H1 (cell line): Measurements from ENCODE around the gene PLXNA4. TPM values are rescaled to one million over a fixed set of nuclear protein-coding genes. Genes with fewer than 3 reads are reported as not detected.

Experiments
- CTCF ChIA-PET: fragments of 300-600 bp; sonication (Branson Sonifier 250); formaldehyde crosslinking; loops from one replicate; lab custom pipeline; 2021; ENCODE audit not compliant: partially characterized antibody; lab: Charles Lee
- POLR2A ChIA-PET: fragments of 300-600 bp; sonication (Branson Sonifier 250); formaldehyde crosslinking; loops from one replicate; lab custom pipeline; 2021; ENCODE audit warnings: inconsistent platforms; ENCODE audit not compliant: partially characterized antibody; lab: Charles Lee
- DNase-seq, 2 experiments: peaks; one replicate each; pipeline versions ENCODE4 v3.0.0 to v3.0.0-alpha.2; 2010 to 2022; ENCODE audit warnings: low spot score in 2 of 2, low read depth in 1 of 2, mixed read lengths in 1 of 2
- FAIRE-seq: peaks from 2 replicates; lab custom pipeline; 2011; peaks lifted over from hg19 to GRCh38; lab: Jason Lieb, UNC
- H2AFZ ChIP-seq: 2 replicates; pipeline ENCODE4 v1.8.1; 2012; ENCODE audit warnings: low read length, inconsistent platforms
- H2AK5ac ChIP-seq: 2 replicates; pipeline ENCODE4 v1.6.1; 2013; ENCODE audit warnings: low read depth, low read length
- H2BK120ac ChIP-seq: replicated peaks from 2 replicates; pipeline ENCODE3; 2013; ENCODE audit warnings: low read depth, low read length, inconsistent platforms
- H2BK12ac ChIP-seq: 2 replicates; pipeline ENCODE4 v1.6.1; 2013; ENCODE audit warnings: low read depth, low read length
- H2BK15ac ChIP-seq: 2 replicates; pipeline ENCODE4 v1.6.1; 2013; ENCODE audit warnings: low read length
- H2BK20ac ChIP-seq: 2 replicates; pipeline ENCODE4 v1.6.1; 2013; ENCODE audit warnings: low read length
- H2BK5ac ChIP-seq: 2 replicates; pipeline ENCODE4 v1.6.1; 2013; ENCODE audit warnings: low read depth, low read length
- H3K14ac ChIP-seq: 2 replicates; pipeline ENCODE4 v1.6.1; 2013; ENCODE audit warnings: inconsistent platforms; ENCODE audit not compliant: insufficient read length
- H3K18ac ChIP-seq: 2 replicates; pipeline ENCODE4 v1.6.1; 2013; ENCODE audit warnings: low read length; ENCODE audit errors: extremely low read depth
- H3K23ac ChIP-seq: 2 replicates; pipeline ENCODE4 v1.6.1; 2013; ENCODE audit warnings: inconsistent platforms; ENCODE audit not compliant: insufficient read length
- H3K23me2 ChIP-seq: 2 replicates; pipeline ENCODE4 v1.6.1; 2013; ENCODE audit warnings: low read depth, low read length
- H3K27ac ChIP-seq: 2 replicates; pipeline ENCODE4 v1.6.1; 2011; ENCODE audit warnings: low read depth, low read length, inconsistent platforms
- H3K27me3 ChIP-seq, 4 experiments: replicated peaks in 1 of 4; 1 replicate in 1 of 4; 2 replicates in 3 of 4; pipeline versions ENCODE4 v1.6.1 to v1.8.1; 2011 to 2013; ENCODE audit warnings: low read length in 3 of 4, mild to moderate bottlenecking in 3 of 4, inconsistent platforms in 2 of 4, mixed read lengths in 2 of 4, moderate library complexity in 1 of 4; ENCODE audit not compliant: control insufficient read depth in 3 of 4, insufficient read depth in 3 of 4; ENCODE audit errors: extremely low read depth in 1 of 4
- H3K36me3 ChIP-seq, 4 experiments: 2 replicates each; pipeline versions ENCODE4 v1.6.1 to v1.8.1; 2011 to 2013; ENCODE audit warnings: mild to moderate bottlenecking in 4 of 4, low read length in 3 of 4, moderate library complexity in 2 of 4, control low read depth in 1 of 4, inconsistent platforms in 1 of 4; ENCODE audit not compliant: insufficient read depth in 4 of 4, control insufficient read depth in 2 of 4
- H3K4ac ChIP-seq: replicated peaks from 2 replicates; pipeline ENCODE3; 2013; ENCODE audit warnings: low read length, low read depth, mixed read lengths, inconsistent platforms; ENCODE audit not compliant: insufficient read length
- H3K4me1 ChIP-seq, 4 experiments: replicated peaks in 1 of 4; 1 replicate in 1 of 4; 2 replicates in 3 of 4; pipeline versions ENCODE4 v1.6.1 to v1.8.1; 2011 to 2013; ENCODE audit warnings: low read length in 3 of 4, inconsistent platforms in 2 of 4, mixed read lengths in 1 of 4; ENCODE audit not compliant: insufficient read depth in 4 of 4, control insufficient read depth in 3 of 4
- H3K4me2 ChIP-seq, 2 experiments: 2 replicates each; pipeline versions ENCODE4 v1.6.1 to v1.8.1; 2011 to 2013; ENCODE audit warnings: low read depth in 2 of 2, low read length in 2 of 2, control low read depth in 1 of 2, inconsistent platforms in 1 of 2, mild to moderate bottlenecking in 1 of 2; ENCODE audit not compliant: insufficient read depth in 1 of 2
- H3K4me3 ChIP-seq, 4 experiments: fragments of 200-600, 300-600 bp in 1 of 4; sonication (generic), shearing (Covaris generic), sonication (Bioruptor Twin) in 1 of 4; 2 replicates each; pipeline versions ENCODE4 v1.5.1 to v1.8.1; 2011 to 2016; ENCODE audit warnings: low read length in 4 of 4, low read depth in 3 of 4, control low read depth in 2 of 4, inconsistent platforms in 2 of 4, mild to moderate bottlenecking in 2 of 4, mixed read lengths in 1 of 4, moderate library complexity in 1 of 4; ENCODE audit not compliant: insufficient read depth in 2 of 4; ENCODE audit errors: extremely low read depth in 1 of 4
- H3K56ac ChIP-seq: replicated peaks from 2 replicates; pipeline ENCODE3; 2013; ENCODE audit warnings: low read depth, mild to moderate bottlenecking, mixed read lengths, low read length, inconsistent platforms; ENCODE audit not compliant: insufficient read length
- H3K79me1 ChIP-seq: 2 replicates; pipeline ENCODE4 v1.6.1; 2013; ENCODE audit warnings: low read depth, low read length, control low read depth
- H3K79me2 ChIP-seq, 2 experiments: 2 replicates each; pipeline versions ENCODE4 v1.6.1 to v1.8.1; 2012 to 2013; ENCODE audit warnings: low read length in 2 of 2, mild to moderate bottlenecking in 2 of 2, inconsistent platforms in 1 of 2; ENCODE audit not compliant: insufficient read depth in 2 of 2, control insufficient read depth in 1 of 2
- H3K9ac ChIP-seq, 4 experiments: replicated peaks in 1 of 4; 1 replicate in 1 of 4; 2 replicates in 3 of 4; pipeline versions ENCODE4 v1.6.1 to v1.8.1; 2011 to 2013; ENCODE audit warnings: low read depth in 3 of 4, low read length in 3 of 4, control low read depth in 2 of 4, mild to moderate bottlenecking in 2 of 4, moderate library complexity in 2 of 4, inconsistent platforms in 1 of 4; ENCODE audit errors: extremely low read depth in 1 of 4
- H3K9me3 ChIP-seq, 2 experiments: 2 replicates each; pipeline versions ENCODE4 v1.6.1 to v1.8.1; 2012 to 2013; ENCODE audit warnings: mild to moderate bottlenecking in 2 of 2, moderate library complexity in 2 of 2, control low read depth in 1 of 2, inconsistent platforms in 1 of 2, low read depth in 1 of 2, low read length in 1 of 2, mixed read lengths in 1 of 2; ENCODE audit not compliant: insufficient read depth in 2 of 2
- H4K20me1 ChIP-seq, 2 experiments: replicated peaks in 1 of 2; 2 replicates each; pipeline versions ENCODE3 to v1.8.1; 2011 to 2013; ENCODE audit warnings: inconsistent platforms in 2 of 2, low read length in 2 of 2, mild to moderate bottlenecking in 1 of 2; ENCODE audit not compliant: insufficient read depth in 2 of 2, control insufficient read depth in 1 of 2
- H4K5ac ChIP-seq: 2 replicates; pipeline ENCODE4 v1.6.1; 2013; ENCODE audit warnings: low read length, low read depth, mixed read lengths, inconsistent platforms; ENCODE audit not compliant: insufficient read length
- H4K8ac ChIP-seq: 2 replicates; pipeline ENCODE4 v1.8.0; 2013; ENCODE audit warnings: mild to moderate bottlenecking, moderate library complexity, low read length, inconsistent platforms; ENCODE audit not compliant: insufficient read depth; ENCODE audit errors: extremely low read depth
- H4K91ac ChIP-seq: replicated peaks from 2 replicates; pipeline ENCODE3; 2013; ENCODE audit warnings: low read length, mixed read lengths, inconsistent platforms; ENCODE audit not compliant: insufficient read length
- CTCF ChIP-seq, 3 experiments: IDR thresholded peaks; 1 replicate in 2 of 3; 2 replicates in 1 of 3; pipeline versions ENCODE4 v1.5.1 to v1.6.1; 2011; ENCODE audit warnings: low read length in 3 of 3, mild to moderate bottlenecking in 3 of 3, inconsistent platforms in 2 of 3, low read depth in 1 of 3, moderate library complexity in 1 of 3; ENCODE audit not compliant: insufficient read depth in 1 of 3; ENCODE audit errors: control extremely low read depth in 1 of 3
- EP300 ChIP-seq, 2 experiments: IDR thresholded peaks; 1 replicate in 1 of 2; 2 replicates in 1 of 2; pipeline ENCODE4 v1.6.1; 2011 to 2012; ENCODE audit warnings: low read depth in 2 of 2, low read length in 2 of 2, mild to moderate bottlenecking in 2 of 2, borderline replicate concordance in 1 of 2, inconsistent platforms in 1 of 2, moderate library complexity in 1 of 2
- JUN ChIP-seq: IDR thresholded peaks from 2 replicates; pipeline ENCODE4 v1.6.1; 2011; ENCODE audit warnings: low read depth, mild to moderate bottlenecking, improper control_type of control experiment, low read length
- NANOG ChIP-seq: IDR thresholded peaks from 2 replicates; pipeline ENCODE4 v1.6.1; 2011; ENCODE audit warnings: low read length, low read depth, mild to moderate bottlenecking, inconsistent platforms; ENCODE audit not compliant: insufficient read depth, poor library complexity, severe bottlenecking
- SIN3A ChIP-seq, 2 experiments: IDR thresholded peaks in 1 of 2; conservative IDR thresholded peaks in 1 of 2; 2 replicates each; pipeline ENCODE4 v1.6.1; 2011 to 2012; ENCODE audit warnings: low read length in 2 of 2, improper control_type of control experiment in 1 of 2, low read depth in 1 of 2, mild to moderate bottlenecking in 1 of 2
- TAF1 ChIP-seq: IDR thresholded peaks from 2 replicates; pipeline ENCODE4 v1.6.1; 2011; ENCODE audit warnings: mild to moderate bottlenecking, low read depth, low read length
- TAF7 ChIP-seq: optimal IDR thresholded peaks from 2 replicates; pipeline ENCODE3; 2011; ENCODE audit warnings: low read depth, mild to moderate bottlenecking, inconsistent platforms, low read length, moderate library complexity, borderline replicate concordance
- TCF12 ChIP-seq: IDR thresholded peaks from 2 replicates; pipeline ENCODE4 v1.6.1; 2011; ENCODE audit warnings: low read depth, mild to moderate bottlenecking, low read length
- WGBS, 2 experiments: shearing (Covaris generic) in 1 of 2; methylation state at CpG; one replicate each; pipeline versions ENCODE4 v1.1.6 to v1.1.7; 2013 to 2015; ENCODE audit warnings: low lambda C conversion rate in 2 of 2, mixed read lengths in 2 of 2, inconsistent platforms in 1 of 2, low coverage in 1 of 2, missing lambda C conversion rate in 1 of 2; ENCODE audit not compliant: insufficient replicate concordance in 2 of 2, insufficient coverage in 1 of 2, insufficient read length in 1 of 2; ENCODE audit errors: extremely low coverage in 1 of 2, missing lambda C conversion rate in 1 of 2; 5-methylcytosine and 5-hydroxymethylcytosine counted together
- polyA plus RNA-seq, 7 experiments: library from polyadenylated mRNA; depleted of rRNA in 3 of 7; stranded (reverse) in 5 of 7; unstranded in 2 of 7; fragments of >200 nt in 5 of 7; fragments of 200-250 nt in 2 of 7; gene quantifications; 1 replicate in 5 of 7; 2 replicates in 1 of 7; 4 replicates in 1 of 7; pipeline versions ENCODE4 v1.2.1 to v1.2.3, GENCODE V29; 2011 to 2013; ENCODE audit warnings: missing spikeins in 2 of 7, mixed read lengths in 2 of 7
- total RNA-seq: library from RNA; stranded (reverse); fragmentation: NEBNext Ultra II Directional; extraction: Animal tissue kit (Norgen Biotek cat#: 25700); gene quantifications from 2 replicates; pipeline ENCODE4 v1.2.1, GENCODE V29; 2021

PLXNA4 gene
- total and polyA plus RNA-seq, 2 of the 8 experiments (the other 6 are each of a cell fraction or from before 2014, with no cell fraction given) = 0.76 to 0.79 TPM

GRCh38 chr7:132498319-132498718, 78.0 kb downstream of the PLXNA4 start:
- H3K23me2 ChIP-seq = peaks cover 3% of the 10 kb centered on the region; the same call in 1 of the 2 replicates
- TF ChIP-seq CTCF (IDR thresholded peaks at IDR 0.05; ENCODE audit: control extremely low read depth in 1 of 3, insufficient read depth in 1 of 3, low read depth in 1 of 3, low read length in 3 of 3) (no peak), TAF1 (no peak), TCF12 (no peak), JUN (no peak), NANOG (no peak), TAF7 (no peak), SIN3A (conservative IDR thresholded peaks at IDR 0.05 in 1 of 2, IDR thresholded peaks at IDR 0.05 in 1 of 2; ENCODE audit: low read depth in 1 of 2, low read length in 2 of 2) (no peak), EP300 (IDR thresholded peaks at IDR 0.05; ENCODE audit: borderline replicate concordance in 1 of 2, low read depth in 2 of 2, low read length in 2 of 2) (no peak)
- H3K18ac ChIP-seq = no peak overlapping the region
- H2BK12ac ChIP-seq = no peak overlapping the region
- no peak overlapping the region for H3K56ac ChIP-seq
- no peaks in the 10 kb centered on the region for H3K4me1 ChIP-seq
- no peaks in the 10 kb centered on the region for H3K79me1 ChIP-seq
- H2BK15ac ChIP-seq = no peak overlapping the region
- H3K4me2 ChIP-seq = no peak overlapping the region
- FAIRE-seq (no peak), DNase-seq (no peak)
- H3K23ac ChIP-seq = no peak overlapping the region
- no peak overlapping the region for H3K4me3 ChIP-seq
- H2BK5ac ChIP-seq = no peak overlapping the region
- H3K4ac ChIP-seq = no peak overlapping the region
- H2AK5ac ChIP-seq = no peak overlapping the region
- no peaks in the 10 kb centered on the region for H4K20me1 ChIP-seq
- no peak overlapping the region for H2AFZ ChIP-seq
- no peak overlapping the region for H4K5ac ChIP-seq
- ChIA-PET CTCF (interaction anchor here (1.0 to 2.8 kb wide), 6 partner anchors 20 to 180 kb away, joined by 3 to 10 read pairs (median 4); no protein-coding TSS in a partner anchor), POLR2A (no interaction called here)
- no peak overlapping the region for H4K8ac ChIP-seq
- no peaks in the 10 kb centered on the region; a peak in 1 of 7 replicates for H3K27me3 ChIP-seq
- no peak overlapping the region for H3K27ac ChIP-seq
- no peak overlapping the region for H3K14ac ChIP-seq
- H2BK120ac ChIP-seq = no peak overlapping the region
- H4K91ac ChIP-seq = no peak overlapping the region
- no peak overlapping the region for H3K9ac ChIP-seq
- WGBS, 2 experiments = 79% methylated on average over 4 of the region's 4 CpGs; no CpG with 5 or more reads in 1 of the 2 experiments
- no peak overlapping the region for H2BK20ac ChIP-seq
- H3K9me3 ChIP-seq = no peaks in the 10 kb centered on the region
- no peaks in the 10 kb centered on the region for H3K79me2 ChIP-seq
- H3K36me3 ChIP-seq = no peaks in the 10 kb centered on the region
